Nephron progenitor cell (in vitro differentiated cells): ENCODE results near the gene ALDH9A1.

Experiments
- DNase-seq: peaks from one replicate; pipeline ENCODE4 v3.0.0; 2021
- H3K27ac Mint-ChIP-seq: 2 replicates; pipeline ENCODE4 v1.8.0; 2021; ENCODE audit warnings: mild to moderate bottlenecking, moderate library complexity, mixed read lengths
- H3K27me3 Mint-ChIP-seq: 2 replicates; pipeline ENCODE4 v1.8.0; 2021; ENCODE audit warnings: mild to moderate bottlenecking, low read depth, mixed read lengths; ENCODE audit not compliant: poor library complexity
- H3K36me3 Mint-ChIP-seq: 2 replicates; pipeline ENCODE4 v1.8.0; 2021; ENCODE audit warnings: low read depth, mixed read lengths
- H3K4me1 Mint-ChIP-seq: 2 replicates; pipeline ENCODE4 v1.8.0; 2021; ENCODE audit warnings: mixed read lengths
- H3K4me3 Mint-ChIP-seq: 2 replicates; pipeline ENCODE4 v1.8.0; 2021; ENCODE audit warnings: mild to moderate bottlenecking, moderate library complexity, mixed read lengths
- H3K9me3 Mint-ChIP-seq: 2 replicates; pipeline ENCODE4 v1.8.0; 2021; ENCODE audit warnings: mild to moderate bottlenecking, moderate library complexity, mixed read lengths
- CTCF ChIP-seq: fragments of 200-600 bp; sonication (generic); IDR thresholded peaks from 2 replicates; pipeline ENCODE4 v1.5.0; 2021; ENCODE audit warnings: antibody characterized with exemption

ALDH9A1 gene

GRCh38 chr1:165631342-165632151 lies 66.8 kb downstream of the ALDH9A1 start:
- TF ChIP-seq CTCF: no peak
- Mint-ChIP-seq H3K27ac (no peak overlapping the region), H3K27me3 (no peaks in the 10 kb centered on the region), H3K4me1 (peaks cover 45% of the 10 kb centered on the region), H3K9me3 (no peaks in the 10 kb centered on the region), H3K4me3 (no peak overlapping the region), H3K36me3 (no peaks in the 10 kb centered on the region)
- peak; percentile 59 for DNase-seq

- Mint-ChIP-seq H3K27ac (no peak within 1 kb of the TSS), H3K9me3 (no peaks in the 10 kb centered on the region), H3K4me3 (no peak within 1 kb of the TSS), H3K36me3 (no peaks in the 10 kb centered on the region), H3K27me3 (no peaks in the 10 kb centered on the region), H3K4me1 (peaks cover 42% of the 10 kb centered on the region)
- no peak for TF ChIP-seq CTCF
- peak; percentile 89 for DNase-seq
These were observed 67.6 kb downstream of the ALDH9A1 start, which contains the start of gene MGST3 for GRCh38 chr1:165630629-165631341. TSS of gene MGST3 (plus strand) at chr1:165631234. CDS start at chr1:165649848, 18,614 bp downstream.

GRCh38 chr1:165629848-165630628 lies 68.3 kb downstream of the ALDH9A1 start:
- TF ChIP-seq CTCF: no peak
- no peak for DNase-seq
- Mint-ChIP-seq H3K27ac (no peak overlapping the region), H3K4me1 (peaks cover 35% of the 10 kb centered on the region), H3K36me3 (no peaks in the 10 kb centered on the region), H3K27me3 (no peaks in the 10 kb centered on the region), H3K9me3 (no peaks in the 10 kb centered on the region), H3K4me3 (no peak overlapping the region)

- H3K27ac Mint-ChIP-seq: no peak overlapping the region
- no peaks in the 10 kb centered on the region for H3K9me3 Mint-ChIP-seq
- H3K4me3 Mint-ChIP-seq: no peak overlapping the region
- DNase-seq: no peak
- H3K4me1 Mint-ChIP-seq: peaks cover 26% of the 10 kb centered on the region
- H3K36me3 Mint-ChIP-seq: no peaks in the 10 kb centered on the region
- TF ChIP-seq CTCF: no peak
- H3K27me3 Mint-ChIP-seq: no peaks in the 10 kb centered on the region
These were observed 69.2 kb downstream of the ALDH9A1 start for GRCh38 chr1:165629151-165629550.

- Mint-ChIP-seq H3K4me1 (peaks cover 20% of the 10 kb centered on the region), H3K27me3 (no peaks in the 10 kb centered on the region), H3K27ac (no peak overlapping the region), H3K4me3 (no peak overlapping the region), H3K9me3 (no peaks in the 10 kb centered on the region), H3K36me3 (no peaks in the 10 kb centered on the region)
- no peak for DNase-seq
- TF ChIP-seq CTCF: no peak
These were observed 70.1 kb downstream of the ALDH9A1 start for GRCh38 chr1:165628147-165628822.
